Central memory CD4-positive, alpha-beta T cell (primary cell): Measurements from ENCODE around the gene DUSP28.

Experiments
- DNase-seq: peaks from one replicate; pipeline ENCODE4 v3.0.0; 2022

DUSP28 gene

DNA sequence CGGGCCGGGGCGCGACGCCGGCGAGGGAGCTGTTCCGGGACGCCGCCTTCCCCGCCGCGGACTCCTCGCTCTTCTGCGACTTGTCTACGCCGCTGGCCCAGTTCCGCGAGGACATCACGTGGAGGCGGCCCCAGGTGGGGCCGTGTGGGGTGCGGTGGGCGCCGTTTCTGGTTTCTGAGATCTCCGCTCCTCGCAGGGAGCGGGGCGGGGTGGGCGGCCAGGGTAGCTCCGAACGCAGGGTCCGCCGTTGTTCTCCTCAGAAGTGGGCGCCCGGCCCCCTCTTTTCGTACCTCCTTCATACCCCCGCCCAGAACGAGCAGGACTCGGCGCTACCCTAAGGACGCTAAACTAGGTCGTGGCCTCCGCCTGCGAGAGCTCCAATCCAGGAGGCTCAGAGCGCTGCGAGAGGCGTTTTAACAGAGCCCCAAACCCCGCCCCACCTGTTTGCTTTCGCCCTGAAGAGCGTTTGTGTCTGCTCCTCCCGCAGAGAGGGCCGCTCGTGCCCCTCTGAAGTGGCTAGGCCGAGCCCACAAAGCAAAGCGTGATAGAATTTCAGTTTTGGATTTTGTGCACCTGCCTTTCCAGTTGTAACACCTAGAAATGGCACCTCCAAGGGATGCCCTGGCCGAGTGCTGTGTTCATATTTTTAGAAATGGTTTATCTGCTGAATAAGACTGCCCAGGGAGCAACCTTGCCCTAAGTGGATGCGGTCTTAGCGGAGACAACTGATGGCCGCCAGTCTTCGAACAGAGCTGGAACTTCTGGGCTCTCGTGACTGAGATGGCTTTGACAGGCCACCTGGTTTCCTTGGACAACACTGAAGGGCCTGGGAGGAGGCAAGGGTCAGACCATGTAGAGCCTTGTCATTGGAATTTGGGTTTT lies 27.0 kb downstream of the DUSP28 start:
- DNase-seq, result peak; percentile 47

DNA sequence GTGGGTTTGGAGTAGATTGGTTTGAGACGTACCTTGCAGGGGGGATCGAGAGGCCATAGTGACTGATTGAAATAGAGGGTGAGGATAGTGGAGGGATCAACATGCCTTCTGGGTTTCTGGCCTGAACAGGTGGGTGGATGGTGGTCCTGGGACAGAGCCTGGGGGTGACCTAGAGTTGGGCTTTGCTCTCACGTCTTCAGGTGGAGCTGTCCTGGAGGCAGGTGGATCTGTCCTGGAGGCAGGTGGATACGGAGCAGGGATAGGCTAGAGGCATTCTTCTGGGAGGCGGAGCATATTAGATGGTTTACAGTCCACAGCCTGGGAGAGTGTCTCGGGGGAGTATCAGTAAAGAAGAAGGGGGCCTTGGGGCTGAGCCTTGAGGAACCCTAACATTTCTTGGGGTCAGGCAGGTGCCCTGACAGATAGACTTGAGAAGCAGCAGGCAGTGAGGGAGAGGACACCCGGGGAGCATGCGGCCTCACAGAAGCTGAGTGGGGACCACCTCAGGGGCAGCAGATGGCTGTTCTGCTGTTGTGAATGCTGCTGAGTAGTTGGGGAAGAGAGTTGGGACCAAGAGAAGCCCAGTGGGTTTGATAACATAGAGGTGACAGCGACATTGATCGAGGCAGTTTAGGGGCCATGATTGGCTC lies 28.0 kb downstream of the DUSP28 start:
- no peak for DNase-seq

DNA sequence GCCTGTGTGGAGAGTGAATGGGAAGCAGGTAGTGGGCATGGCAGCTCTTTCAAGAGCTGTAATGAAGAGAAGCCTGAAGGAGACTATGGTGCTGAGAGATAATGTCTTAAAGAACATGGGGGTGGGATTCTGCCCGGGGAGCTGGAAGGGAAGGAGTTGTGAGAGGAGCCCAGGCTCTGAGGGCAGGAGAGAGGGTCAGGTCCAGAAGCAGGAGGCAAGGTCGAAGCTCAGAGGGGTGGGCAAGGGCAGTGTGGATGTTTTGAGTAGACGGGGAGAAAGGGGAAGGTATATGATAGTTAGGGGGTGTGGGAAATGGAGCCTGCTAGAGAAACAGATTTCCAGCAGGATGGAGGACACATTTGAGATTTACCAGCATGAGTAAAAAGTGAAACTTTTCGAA lies 28.5 kb downstream of the DUSP28 start:
- DNase-seq, result no peak

DNA sequence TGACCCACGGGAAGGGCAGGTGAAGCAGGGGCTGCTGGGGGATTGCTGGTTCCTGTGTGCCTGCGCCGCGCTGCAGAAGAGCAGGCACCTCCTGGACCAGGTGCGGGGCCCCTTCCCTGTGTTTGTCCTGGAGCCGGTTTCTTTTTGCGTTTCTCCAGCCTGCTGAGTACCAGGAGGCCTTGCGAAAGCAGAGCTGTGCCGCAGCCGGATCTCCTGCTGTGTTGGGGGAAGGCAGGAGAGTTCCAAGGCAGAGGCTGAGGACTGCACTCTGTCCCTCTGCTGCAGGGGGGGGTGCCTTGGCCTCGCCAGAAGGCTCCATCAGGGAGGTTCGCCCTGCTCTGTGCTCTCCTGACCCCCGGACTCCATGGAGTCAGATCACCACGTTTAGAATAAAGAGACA lies 29.2 kb downstream of the DUSP28 start:
- no peak for DNase-seq

GRCh38 chr2:240589850-240590525 lies 29.8 kb downstream of the DUSP28 start:
- DNase-seq, result no peak

GRCh38 chr2:240590681-240591111 lies 30.5 kb downstream of the DUSP28 start:
- no peak for DNase-seq

DNA sequence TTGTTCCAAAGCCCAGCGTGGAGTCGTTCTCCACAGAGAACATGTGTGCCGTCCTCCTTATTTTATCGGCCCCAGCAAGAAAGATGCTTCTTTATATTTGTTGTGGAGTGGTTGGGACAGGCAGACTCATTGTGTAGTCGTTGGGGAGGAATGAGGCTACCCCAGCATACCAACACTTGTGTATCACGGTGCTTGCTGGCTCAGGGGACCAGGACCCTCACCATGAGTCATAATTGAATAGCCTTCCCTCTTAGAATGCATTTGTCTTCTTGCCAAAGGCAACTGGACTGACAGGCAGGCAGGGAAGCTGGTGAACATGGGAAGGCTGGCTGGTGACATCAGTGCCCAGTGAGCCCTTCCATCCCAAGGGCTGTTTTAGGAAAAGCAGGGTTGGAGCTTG lies 31.1 kb downstream of the DUSP28 start:
- DNase-seq, result no peak

- DNase-seq, result no peak
Observed at GRCh38 chr2:240591784-240592183, 31.6 kb downstream of the DUSP28 start.

DNA sequence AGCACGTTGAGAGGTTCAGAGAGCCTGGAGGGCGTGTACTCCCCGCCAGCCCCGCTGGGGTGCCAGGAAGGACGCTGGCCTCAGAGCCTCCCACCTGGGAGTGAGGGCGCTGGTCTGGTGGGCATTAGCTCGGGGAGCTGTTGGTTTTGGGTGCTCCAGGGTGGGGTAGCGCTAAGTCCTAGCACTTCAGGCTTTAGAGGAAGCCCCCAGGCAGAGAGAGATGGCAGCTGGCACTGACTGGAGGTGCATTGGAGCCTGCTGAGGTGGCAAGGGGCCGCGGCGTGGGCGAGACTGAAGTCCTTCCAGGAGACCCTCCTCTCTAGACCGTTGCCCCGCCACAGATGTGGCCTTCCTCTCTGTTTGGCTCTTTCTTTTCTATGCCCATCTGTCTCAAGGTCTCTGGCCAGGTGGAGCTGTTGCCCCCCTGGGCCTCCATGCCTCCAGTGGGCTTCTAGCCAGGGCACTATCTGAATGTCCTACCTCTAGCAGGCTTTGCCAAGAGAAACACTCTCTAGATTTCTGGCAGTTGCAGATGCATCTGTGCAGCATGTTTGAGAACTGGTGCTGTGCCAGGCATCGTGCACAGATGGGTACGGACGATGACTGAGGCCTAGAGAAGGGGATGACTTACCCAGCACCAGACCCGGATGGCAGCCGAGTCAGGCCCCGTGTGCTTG lies 33.0 kb downstream of the DUSP28 start:
- DNase-seq, result no peak

- no peak for DNase-seq
Observed at GRCh38 chr2:240593703-240594451, 33.7 kb downstream of the DUSP28 start.

DNA sequence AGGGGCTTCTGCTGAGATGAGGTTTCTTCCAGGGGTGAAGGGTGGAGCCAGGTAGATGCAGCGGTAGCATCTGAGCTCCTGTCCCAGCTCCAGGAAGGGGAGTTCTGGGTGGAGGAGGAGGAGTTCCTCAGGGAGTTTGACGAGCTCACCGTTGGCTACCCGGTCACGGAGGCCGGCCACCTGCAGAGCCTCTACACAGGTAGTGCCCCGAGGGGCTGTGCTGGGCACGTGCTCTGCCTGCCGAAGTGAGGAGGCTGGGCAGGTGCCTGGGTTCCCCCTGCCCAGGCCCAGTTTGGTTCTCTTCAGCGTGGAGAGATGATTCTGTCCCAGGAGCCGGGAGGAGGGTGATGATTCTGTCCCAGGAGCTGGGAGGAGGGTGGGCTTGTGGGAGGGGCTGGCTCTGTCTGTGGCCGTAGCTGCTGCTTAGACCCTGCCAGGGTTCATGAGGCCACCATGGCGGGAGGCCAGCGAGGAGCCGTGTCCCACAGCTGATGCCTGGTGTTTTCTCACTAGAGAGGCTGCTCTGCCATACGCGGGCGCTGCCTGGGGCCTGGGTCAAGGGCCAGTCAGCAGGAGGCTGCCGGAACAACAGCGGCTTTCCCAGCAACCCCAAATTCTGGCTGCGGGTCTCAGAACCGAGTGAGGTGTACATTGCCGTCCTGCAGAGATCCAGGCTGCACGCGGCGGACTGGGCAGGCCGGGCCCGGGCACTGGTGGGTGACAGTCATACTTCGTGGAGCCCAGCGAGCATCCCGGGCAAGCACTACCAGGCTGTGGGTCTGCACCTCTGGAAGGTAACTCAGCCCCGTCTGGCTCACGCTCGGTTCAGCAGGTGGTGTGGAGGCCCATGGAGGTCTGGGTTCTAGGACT lies 34.6 kb downstream of the DUSP28 start:
- DNase-seq, result no peak

GRCh38 chr2:240595381-240596079 lies 35.4 kb downstream of the DUSP28 start:
- DNase-seq, result peak; percentile 8

- no peak for DNase-seq
Observed at GRCh38 chr2:240596080-240596460, 35.9 kb downstream of the DUSP28 start.

GRCh38 chr2:240596491-240596931 lies 36.4 kb downstream of the DUSP28 start:
- DNase-seq, result no peak

DNA sequence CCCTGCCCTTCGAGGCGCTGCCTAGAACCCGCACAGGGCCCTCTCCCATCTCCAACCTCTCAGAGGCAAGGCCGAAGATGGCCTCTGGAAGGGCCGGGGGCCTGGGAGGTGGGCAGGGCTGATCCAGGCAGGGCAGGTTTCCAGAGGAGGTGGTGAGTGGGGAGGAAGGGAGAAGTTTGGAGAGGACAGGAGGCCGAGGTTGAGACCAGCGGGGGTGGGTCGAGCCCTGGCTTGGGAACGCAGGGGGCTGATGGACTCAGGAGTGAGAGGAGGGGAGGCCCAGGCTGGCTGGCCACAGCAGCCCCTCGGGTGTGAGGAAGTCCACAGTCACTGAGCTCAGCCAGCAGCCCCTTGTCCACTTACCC lies 36.9 kb downstream of the DUSP28 start:
- DNase-seq, result no peak

- DNase-seq, result no peak
Observed at GRCh38 chr2:240597419-240598181, 37.4 kb downstream of the DUSP28 start.

GRCh38 chr2:240598311-240598911 lies 38.3 kb downstream of the DUSP28 start:
- DNase-seq, result no peak

- DNase-seq, result no peak
Observed at GRCh38 chr2:240599141-240599583, 39.0 kb downstream of the DUSP28 start.

DNA sequence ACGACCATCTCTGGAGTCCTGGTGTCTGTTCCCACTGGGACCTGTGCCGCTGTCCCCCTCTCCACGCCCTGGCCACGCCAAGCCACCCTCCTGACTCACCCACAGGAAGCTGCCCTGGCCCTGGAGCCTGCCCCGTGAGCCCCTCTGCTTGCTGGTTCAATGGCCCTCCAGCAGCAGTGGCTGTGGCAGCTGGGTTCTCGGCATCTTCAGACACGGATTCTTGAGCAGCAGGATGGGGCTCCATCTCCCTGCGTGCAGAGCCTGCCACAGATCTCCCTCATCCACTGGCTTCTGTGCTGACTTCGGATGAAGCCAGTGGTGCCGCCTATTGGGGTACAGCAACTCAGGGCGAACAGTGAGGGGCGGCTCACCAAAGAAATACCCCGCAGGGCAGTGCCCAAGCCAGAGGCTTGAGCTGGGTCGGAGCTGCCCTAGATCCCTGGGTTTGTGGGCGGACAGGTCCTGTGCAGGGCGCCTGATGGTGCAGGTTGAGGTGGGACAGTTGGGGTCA lies 40.3 kb downstream of the DUSP28 start:
- no peak for DNase-seq
